Measurements from ENCODE around the gene MUC12.

DNA sequence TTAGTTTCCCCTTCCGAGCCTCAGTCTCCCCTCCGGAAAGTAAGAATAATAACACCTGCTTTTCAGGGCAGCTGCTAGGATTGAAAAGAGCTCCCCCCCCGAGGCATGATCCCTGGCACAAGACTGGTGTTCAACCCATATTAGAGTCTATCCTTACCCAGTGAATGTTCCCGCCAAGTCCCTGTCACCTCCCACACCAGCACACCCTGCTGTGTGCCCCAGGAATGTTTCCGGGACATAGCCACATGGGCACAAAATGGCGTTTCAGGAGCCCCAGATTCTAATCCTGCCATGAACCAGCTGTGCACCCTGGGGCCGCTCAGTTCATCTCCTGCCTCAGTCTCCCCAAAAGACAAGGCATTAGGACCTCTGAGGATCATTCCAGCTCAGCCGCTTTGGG, 51.1 kb downstream of the MUC12 start:
- TF ChIP-seq, protein P1, sequence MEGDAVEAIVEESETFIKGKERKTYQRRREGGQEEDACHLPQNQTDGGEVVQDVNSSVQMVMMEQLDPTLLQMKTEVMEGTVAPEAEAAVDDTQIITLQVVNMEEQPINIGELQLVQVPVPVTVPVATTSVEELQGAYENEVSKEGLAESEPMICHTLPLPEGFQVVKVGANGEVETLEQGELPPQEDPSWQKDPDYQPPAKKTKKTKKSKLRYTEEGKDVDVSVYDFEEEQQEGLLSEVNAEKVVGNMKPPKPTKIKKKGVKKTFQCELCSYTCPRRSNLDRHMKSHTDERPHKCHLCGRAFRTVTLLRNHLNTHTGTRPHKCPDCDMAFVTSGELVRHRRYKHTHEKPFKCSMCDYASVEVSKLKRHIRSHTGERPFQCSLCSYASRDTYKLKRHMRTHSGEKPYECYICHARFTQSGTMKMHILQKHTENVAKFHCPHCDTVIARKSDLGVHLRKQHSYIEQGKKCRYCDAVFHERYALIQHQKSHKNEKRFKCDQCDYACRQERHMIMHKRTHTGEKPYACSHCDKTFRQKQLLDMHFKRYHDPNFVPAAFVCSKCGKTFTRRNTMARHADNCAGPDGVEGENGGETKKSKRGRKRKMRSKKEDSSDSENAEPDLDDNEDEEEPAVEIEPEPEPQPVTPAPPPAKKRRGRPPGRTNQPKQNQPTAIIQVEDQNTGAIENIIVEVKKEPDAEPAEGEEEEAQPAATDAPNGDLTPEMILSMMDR (IDR thresholded peaks at IDR 0.05), result no peak
- TF ChIP-seq POLR2AphosphoS5 (IDR thresholded peaks at IDR 0.05) (no peak), POLR2A (IDR thresholded peaks at IDR 0.05) (no peak), EP300 (IDR thresholded peaks at IDR 0.05) (no peak)

Measured in gastroesophageal sphincter (tissue), 3 donors.